HG03039 (cell line): Measurements from ENCODE around the gene BST1.

Experiments
- ATAC-seq: cut with Tn5 transposase; IDR thresholded peaks from one replicate; pipeline ENCODE4 v1.9.1; 2021; ENCODE audit warnings: mild to moderate bottlenecking, moderate library complexity; ENCODE audit not compliant: unreplicated experiment

Gene BST1, protein sequence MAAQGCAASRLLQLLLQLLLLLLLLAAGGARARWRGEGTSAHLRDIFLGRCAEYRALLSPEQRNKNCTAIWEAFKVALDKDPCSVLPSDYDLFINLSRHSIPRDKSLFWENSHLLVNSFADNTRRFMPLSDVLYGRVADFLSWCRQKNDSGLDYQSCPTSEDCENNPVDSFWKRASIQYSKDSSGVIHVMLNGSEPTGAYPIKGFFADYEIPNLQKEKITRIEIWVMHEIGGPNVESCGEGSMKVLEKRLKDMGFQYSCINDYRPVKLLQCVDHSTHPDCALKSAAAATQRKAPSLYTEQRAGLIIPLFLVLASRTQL

DNA sequence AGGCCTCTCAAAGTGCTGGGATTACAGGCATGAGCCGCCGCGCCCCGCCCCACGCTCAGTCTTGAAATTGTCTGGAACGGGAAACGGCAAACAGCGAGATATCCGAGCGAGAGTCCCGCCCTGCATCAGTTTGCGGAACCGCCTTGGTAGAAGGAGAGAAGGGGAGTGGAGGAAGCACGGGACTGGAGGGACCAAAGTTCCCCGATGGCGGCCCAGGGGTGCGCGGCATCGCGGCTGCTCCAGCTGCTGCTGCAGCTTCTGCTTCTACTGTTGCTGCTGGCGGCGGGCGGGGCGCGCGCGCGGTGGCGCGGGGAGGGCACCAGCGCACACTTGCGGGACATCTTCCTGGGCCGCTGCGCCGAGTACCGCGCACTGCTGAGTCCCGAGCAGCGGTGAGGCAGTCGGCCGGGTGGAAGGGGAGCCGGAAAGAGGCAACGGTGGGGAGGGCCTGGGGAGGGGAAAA is at the start of gene BST1:
Gene BST1 (plus strand): TSS at position 125 of the 463 bp plus-strand sequence. CDS start 80 bp downstream, at position 205.
- peak; percentile 61 for ATAC-seq

DNA sequence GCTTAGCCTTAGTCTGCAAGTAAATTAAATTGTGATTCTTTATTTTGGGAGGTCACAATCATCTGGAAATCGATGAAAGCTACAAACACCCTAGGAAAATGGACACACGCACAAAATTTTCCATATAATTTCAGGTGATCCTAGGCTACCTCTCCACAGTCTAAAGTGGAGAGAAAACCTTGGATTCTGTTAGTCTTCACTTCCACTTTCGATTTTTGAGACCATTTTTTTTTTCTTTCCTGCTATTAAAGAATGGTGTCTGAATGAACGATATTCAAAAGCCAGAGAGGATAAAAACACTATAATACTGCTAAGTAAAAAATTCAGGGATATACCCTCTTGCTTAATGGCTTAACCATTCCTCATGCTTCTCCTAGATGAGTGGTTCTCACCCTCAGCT is 49.4 kb upstream of the BST1 start:
- no peak for ATAC-seq

DNA sequence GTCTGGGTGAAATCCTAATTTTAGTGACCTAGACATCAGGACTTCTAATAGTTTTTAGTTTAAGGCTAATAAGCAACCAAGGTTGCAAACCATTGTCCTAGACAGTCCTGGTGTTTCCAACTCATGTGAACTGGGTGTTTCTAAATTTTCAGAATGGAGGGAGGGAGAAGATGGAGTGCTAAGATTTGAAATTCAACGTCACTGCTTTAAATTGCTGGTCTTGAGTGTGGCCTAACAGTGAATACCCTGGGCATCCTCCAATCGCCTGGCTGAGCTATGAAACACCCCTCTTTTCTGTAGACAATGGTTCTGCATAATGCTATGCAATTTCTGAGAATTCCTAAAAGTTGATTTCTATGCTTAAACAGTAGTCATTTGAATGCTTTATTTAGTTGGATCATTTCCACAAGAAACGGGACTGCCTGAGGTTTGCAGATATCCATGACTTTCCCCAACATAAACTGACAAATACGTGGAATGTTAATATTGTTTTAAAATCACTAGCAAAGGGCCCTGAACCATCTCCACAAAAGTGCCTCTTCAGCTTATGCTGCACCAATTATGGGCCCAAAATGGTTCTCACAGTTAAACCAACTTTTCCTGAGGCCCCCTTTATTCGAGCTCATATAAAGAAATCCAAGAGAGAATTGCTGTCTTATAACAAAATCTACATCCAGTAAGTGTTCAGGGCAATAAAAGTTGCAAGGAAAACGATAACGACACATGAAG is 48.8 kb upstream of the BST1 start:
- ATAC-seq: no peak

DNA sequence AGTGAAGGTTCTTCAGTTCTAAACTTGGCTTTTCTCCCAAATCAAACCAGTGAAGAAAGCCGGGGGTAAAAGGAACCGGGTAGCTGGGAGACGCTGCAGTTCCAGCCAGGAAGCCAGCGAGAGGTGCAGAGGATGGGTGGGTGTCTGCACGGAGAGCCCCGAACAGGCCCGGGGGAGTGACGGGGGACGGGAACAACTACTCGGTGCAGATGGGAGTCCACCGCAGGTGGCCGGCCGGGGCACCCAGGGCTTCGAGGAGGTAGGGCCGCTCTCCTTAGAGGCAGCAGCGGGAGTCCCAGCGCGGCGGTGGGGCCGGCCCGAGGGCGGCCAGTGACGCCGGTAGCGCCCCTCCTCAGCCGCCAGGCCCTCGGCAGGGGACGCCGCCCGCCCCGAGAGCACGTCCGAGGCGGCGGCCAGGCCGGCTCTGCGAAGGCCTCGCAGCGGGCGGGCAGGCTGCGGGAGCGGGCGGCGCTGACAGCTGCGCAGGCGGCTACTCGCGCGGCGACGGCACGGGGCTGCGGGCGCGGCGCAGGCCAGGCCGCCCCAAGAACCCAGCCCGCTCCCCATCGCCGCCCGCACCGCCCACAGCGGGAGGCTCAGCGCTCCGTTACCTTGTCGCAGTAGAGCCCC is 48.2 kb upstream of the BST1 start:
- ATAC-seq: peak; percentile 35

DNA sequence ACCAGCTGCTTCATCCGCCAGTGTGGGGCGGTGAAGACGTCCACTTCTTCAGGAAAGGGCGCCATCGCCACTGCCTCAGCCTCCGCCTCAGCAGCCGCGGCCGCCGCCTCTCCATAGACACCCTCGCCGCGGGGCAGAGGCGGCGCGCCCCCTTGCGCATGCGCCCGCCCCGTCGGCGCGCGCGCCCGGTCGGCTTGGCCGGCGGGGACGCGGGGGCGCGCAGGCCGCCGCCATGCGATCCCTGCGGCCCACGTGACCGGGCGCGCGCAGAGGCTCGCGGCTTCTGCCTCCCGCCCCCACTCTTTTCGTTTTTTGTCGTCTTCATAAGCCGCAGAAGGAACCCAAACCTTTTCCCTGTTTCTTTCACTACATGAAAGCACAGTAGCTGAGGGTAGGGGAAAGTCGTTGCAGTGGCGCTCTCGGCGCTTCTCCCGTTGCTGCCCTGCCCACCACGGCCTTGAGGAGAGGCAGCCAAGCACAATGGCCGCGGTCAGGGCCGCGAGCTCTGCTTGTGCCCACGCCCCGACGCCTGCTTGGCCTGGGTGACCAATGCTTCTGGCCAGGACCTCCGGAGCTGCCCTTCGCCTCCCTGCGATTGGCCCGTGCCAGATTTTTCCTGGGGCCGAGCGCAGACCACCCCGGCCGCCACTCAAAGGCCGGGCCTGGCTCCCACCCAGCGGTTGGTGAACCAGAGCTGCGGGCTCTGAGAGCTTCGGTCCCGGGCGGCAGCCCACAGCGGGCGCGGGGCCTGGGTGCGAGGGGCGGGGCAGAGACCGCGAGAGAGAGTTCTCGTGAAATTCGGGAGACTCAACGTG is 47.4 kb upstream of the BST1 start, which contains the start of gene FBXL5:
Gene FBXL5 (minus strand): TSS at position 135 of the 815 bp plus-strand sequence. CDS start 70 bp downstream, at position 65.
- peak; percentile 65 for ATAC-seq

DNA sequence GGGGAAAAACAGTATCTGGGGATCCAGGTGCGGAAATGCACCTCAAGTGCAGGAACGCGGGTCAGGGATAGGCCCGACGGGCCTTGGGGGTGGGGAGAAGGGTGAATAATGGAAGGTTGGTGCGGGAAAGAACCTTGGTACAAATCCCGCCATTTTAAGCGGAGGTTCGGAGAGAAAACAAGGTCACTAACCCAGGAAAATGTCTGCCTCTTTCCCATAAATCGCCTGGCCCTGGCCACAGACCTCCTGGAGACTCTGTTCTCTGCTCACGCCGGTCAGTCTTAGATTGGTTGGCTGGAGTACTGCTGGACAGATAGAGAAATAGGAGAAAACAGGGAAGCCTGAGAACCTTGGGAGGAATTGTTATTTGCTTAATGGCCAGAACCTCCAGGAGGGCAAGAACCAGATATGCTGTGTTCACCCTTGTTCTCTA is 46.8 kb upstream of the BST1 start:
- no peak for ATAC-seq

DNA sequence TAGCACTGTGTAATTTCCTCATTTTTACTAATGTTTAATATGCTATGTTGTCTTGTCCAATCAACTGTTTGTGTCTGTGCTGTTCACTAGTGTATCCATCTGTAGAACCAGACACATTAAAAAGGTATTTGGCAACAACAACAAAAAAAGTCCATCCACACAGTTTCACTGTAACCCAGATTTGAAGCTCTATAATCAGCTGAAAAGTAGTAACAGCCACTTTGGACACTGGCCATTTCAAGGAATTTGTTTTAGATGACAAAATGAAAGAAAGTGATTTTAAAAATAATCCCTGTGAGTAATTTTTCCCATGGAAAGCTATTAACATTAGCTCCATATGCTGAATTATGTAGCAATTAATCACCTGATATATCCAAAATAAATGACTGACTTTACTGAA is 45.5 kb upstream of the BST1 start:
- ATAC-seq: no peak

DNA sequence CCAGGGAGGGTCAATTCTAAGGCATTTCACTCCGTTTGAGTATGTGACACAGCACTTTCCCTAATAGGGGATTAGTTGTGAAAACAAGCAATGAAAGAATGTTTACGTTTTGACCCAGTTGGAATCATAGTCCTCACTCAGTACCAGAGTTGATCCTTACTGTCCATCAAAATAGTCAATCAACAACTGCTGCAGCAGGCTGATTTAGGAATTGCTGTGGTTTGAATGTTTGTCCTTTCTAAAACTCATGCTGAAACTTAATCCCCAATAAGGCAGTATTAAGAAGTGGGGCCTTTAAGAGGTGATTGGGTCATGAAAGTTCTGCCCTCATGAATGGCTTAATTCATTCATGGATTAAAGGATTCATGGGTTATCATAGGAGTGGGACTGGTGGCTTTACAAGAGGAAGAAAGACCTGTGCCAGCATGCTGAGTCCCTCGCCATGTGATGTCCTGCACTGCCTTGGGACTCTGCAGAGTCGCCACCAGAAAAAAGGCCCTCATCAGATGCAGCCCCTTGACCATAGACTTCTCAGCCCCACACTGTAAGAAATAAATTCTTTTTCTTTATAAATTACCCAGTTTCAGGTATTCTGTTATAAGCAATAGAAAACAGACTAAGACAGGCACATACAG is 44.6 kb upstream of the BST1 start:
- ATAC-seq: no peak

DNA sequence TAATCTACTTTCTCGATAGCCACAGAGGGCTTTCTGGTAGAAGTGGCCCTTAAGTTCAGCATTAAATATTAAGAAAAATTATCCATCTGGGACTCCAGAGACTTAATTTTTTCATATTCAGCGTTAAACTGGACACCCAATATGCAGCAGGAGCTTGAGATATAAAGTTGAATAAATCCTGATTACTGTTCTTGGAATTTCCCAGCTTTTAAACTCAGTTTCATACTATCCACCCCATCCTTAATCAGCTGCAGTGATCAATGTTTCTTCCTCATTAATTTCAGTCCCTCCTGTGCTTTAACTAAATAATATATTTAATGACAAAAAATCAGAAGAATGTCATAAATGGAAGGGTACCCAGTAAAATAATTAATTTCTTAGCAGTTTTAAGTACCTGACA is 44.1 kb upstream of the BST1 start:
- ATAC-seq: no peak

DNA sequence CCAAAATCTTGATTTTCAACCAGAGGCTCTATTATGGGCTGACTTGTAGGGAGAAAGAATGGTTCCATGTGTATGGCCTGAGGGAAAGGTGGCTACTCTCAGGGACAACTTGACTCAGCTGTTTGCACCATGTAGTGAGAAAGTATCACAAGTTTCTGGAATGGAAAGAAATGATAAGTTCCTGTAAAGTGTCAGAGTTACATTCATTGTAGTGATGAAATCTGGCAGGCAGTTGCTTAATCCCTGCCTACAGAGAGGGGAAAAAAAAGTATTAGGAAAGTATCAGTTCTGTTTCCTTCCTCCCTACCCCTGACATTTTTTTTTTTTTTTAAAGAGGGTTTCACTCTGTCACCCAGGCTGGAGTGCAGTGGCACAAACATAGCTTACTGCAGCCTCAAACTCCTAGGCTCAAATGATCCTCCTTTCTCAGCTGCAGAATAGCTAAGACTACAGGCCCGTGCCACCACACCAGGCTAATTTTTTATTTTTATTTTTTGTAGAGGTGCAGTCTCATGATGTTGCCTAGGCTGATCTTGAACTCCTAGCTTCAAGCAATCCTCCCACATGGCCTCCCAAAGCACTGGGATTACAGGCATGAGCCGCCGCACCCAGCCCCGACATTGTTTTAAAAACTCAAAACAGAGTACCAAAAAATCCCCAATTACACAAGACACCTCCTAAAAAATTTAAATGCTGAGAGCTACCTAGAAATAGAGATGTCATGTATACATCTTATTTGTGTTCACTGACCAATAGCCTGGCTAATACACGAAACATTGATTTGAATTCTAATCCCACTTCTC is 42.9 kb upstream of the BST1 start:
- no peak for ATAC-seq

DNA sequence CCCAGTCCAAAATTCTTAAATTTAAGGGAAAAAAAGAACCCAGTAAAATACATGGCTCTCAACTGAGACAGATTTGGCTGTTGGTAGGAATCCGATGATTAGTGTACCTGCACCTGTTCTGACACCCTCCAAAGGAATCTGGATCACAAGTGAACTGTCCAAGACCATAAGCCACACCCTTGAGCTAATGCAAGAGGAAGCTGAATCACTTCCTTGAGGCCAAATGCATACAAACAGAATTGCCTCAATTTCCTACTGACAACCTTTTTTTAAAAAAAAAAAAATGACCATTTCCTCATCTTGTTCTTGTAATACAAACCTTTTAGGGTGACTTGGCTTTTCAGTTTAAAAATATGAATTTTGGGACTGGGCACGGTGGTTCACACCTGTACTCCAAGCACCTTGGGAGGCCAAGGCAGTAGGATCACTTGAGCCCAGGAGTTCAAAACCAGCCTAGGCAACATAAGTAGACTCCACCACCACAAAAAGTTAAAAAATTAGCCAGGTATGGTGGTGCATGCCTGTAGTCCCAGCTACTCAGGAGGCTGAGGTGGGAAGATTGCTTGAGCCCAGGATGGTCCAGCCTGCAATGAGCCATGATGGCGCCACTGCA is 37.0 kb upstream of the BST1 start:
- no peak for ATAC-seq

DNA sequence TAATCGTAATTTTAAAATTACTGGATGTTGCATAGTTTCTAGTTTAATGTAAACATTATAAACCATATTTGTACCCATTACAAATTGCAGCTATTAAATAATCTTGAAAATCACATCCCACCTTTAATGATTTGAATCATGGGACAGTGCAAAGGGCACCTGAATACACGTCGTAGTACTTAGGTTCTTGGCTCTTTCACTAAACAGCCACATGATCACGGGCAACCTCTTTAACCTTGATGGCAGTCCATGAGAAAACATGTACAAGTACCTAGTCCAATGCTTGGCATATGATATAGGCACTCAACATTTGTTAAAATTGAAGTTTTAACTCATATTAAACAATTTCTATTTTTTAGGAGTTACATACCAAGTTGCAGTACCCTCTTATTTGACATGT is 35.9 kb upstream of the BST1 start:
- ATAC-seq: no peak

DNA sequence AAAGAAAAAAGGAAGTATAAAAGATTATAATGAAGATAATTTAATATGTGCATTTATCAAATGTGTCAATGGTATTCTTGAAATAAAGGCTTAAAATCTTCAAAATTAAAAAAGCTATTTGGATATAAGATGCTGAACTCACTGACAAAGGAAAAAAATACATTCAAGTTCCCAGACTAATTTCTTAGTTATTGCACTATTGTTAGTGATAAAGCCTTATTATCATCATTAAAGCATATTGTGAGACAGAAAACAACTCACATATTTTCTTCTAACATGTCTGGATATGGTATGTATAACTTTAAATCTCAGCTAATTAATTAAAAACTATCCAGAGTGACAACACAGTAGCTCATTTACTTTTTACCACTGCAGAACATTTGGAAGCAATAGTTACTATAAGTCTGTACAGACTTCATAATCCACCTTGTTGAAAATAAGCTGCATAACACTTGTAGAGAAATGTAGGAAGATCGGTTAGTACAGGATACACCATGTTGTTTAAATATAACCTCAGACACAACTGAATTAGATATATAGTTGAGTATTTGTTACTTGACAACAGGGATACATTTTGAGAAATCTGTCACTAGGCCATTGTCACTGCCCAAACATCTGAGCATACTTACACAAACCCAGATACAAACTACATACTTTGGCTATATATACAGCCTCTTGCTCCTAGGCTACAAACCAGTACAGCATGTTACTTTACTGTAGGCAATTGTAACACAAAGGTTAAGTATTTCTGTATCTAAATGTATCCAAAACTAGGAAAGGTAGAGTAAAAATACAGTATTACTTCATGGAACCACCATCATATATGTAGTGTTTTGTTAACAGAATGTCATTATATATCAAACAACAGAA is 34.1 kb upstream of the BST1 start:
- no peak for ATAC-seq

DNA sequence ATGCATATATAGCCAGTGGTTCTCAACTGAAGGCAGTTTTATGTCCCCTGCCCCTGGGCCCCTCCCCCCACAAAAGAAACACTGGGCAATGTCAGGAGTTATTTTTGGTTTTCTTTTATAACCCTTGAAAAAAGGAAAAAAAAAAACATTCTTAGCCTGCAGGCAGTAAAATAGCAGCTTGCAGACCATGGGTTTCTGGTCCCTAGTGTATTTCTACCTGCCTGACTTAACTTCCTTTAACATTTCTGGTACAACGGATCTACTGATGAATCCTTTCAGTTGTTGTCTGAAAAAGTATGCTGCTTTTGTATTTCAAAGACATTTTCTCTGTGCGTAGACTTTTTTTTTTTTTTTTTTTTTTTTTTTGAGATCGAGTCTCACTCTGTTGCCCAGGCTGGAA is 32.3 kb upstream of the BST1 start:
- ATAC-seq: no peak

DNA sequence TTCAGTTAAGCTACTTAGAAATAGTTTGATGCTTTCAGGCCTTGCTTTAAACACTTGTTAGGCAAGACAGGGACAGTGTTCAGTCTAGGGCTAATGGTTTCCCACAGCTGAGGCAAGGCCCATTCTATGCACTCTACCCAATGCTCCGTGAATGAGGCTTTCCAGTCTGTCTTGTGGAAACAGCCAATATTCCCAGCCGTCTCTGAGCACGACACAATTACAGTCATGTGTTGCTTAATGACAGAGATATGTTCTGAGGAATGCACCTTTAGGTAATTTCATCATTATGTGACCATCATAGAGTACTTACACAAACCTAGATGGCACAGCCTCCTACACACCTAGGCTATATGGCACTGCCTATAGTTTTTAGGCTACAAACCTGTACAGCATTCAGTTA is 30.8 kb upstream of the BST1 start:
- ATAC-seq: no peak

DNA sequence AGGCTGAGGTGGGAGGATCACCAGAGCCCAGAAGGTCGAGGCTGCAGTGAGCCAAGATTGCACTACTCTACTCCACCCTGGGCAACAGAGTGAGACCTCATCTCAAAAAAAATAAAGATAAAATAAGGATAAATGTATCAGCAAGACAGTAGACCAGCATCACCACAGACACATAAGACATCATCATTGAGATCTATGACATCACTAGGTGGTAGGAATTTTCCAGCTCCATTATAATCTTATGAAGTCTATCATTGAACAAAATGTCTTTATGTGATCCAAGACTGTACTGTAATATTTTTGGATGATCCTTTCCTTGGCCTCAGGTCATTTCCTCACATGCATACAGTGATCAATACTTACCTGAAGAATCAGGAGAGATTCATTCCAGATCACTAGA is 29.5 kb upstream of the BST1 start:
- no peak for ATAC-seq

DNA sequence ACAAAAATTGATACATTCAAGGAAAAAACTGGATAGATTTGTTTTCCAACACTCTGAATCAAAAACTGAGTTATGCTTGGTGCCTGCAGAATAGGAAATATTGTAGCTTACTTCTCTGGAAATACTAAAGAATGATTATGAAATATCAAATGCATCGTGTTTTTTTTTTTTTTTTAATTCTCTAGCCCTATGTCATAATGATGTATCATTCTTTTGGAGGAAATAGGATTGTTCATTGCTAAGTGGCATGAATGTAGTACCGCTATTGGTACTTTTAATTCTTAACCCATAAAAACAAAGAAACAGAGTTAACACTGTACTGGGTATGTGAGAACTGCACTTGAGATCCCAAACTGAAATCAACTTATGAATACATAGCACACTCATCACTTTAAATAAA is 28.8 kb upstream of the BST1 start:
- no peak for ATAC-seq

DNA sequence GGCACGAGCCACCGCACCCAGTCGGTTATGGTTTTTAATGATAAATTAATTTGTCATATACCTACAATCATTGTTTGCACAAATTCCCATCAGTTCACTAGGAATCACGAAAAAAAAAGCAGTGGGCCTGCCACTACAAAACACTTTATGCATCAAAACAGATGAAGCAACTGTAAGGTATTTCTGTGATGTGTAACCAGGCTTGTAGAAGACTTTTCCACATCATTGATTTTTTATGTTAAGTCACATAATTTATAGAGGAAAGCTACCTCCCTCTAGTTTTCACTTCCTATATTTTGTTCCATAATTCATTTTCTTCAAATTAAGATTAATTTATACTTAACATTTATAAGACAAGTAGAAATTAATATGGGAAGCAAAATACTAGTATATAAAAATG is 27.9 kb upstream of the BST1 start:
- ATAC-seq: no peak
